ENCODE measurements around the gene EPG5.

The EPG5 gene

GRCh38 chr18:45916302-45916701 is 50.8 kb downstream of the EPG5 start:
- H3K9me3 Mint-ChIP-seq: no peaks in the 10 kb centered on the region
- H3K27ac Mint-ChIP-seq: no peak overlapping the region
- no peak overlapping the region for H3K4me3 Mint-ChIP-seq
- no peaks in the 10 kb centered on the region for H3K27me3 Mint-ChIP-seq (ENCODE audit: low read depth)
- peaks cover 37% of the 10 kb centered on the region for H3K36me3 Mint-ChIP-seq (ENCODE audit: low read depth)
- no peaks in the 10 kb centered on the region for H3K4me1 Mint-ChIP-seq (ENCODE audit: low read depth)

GRCh38 chr18:45913276-45913675 is 53.9 kb downstream of the EPG5 start:
- Mint-ChIP-seq H3K4me1 (ENCODE audit: low read depth) (peaks cover 1% of the 10 kb centered on the region), H3K4me3 (no peak overlapping the region), H3K27me3 (ENCODE audit: low read depth) (no peaks in the 10 kb centered on the region), H3K36me3 (ENCODE audit: low read depth) (peaks cover 30% of the 10 kb centered on the region), H3K9me3 (no peaks in the 10 kb centered on the region), H3K27ac (no peak overlapping the region)

GRCh38 chr18:45910405-45911023 is 56.6 kb downstream of the EPG5 start:
- H3K27ac Mint-ChIP-seq: no peak overlapping the region
- no peak overlapping the region for H3K4me3 Mint-ChIP-seq
- peaks cover 1% of the 10 kb centered on the region for H3K4me1 Mint-ChIP-seq (ENCODE audit: low read depth)
- H3K9me3 Mint-ChIP-seq: no peaks in the 10 kb centered on the region
- no peaks in the 10 kb centered on the region for H3K27me3 Mint-ChIP-seq (ENCODE audit: low read depth)
- peaks cover 35% of the 10 kb centered on the region for H3K36me3 Mint-ChIP-seq (ENCODE audit: low read depth)

GRCh38 chr18:45901654-45902210 is 65.4 kb downstream of the EPG5 start:
- Mint-ChIP-seq H3K27ac (no peak overlapping the region), H3K36me3 (ENCODE audit: low read depth) (peaks cover 37% of the 10 kb centered on the region), H3K9me3 (no peaks in the 10 kb centered on the region), H3K4me1 (ENCODE audit: low read depth) (no peaks in the 10 kb centered on the region), H3K4me3 (no peak overlapping the region), H3K27me3 (ENCODE audit: low read depth) (no peaks in the 10 kb centered on the region)

- no peaks in the 10 kb centered on the region for H3K9me3 Mint-ChIP-seq
- no peaks in the 10 kb centered on the region for H3K4me1 Mint-ChIP-seq (ENCODE audit: low read depth)
- no peaks in the 10 kb centered on the region for H3K27me3 Mint-ChIP-seq (ENCODE audit: low read depth)
- H3K27ac Mint-ChIP-seq: no peak overlapping the region
- peaks cover 39% of the 10 kb centered on the region for H3K36me3 Mint-ChIP-seq (ENCODE audit: low read depth)
- H3K4me3 Mint-ChIP-seq: no peak overlapping the region
Measured at GRCh38 chr18:45900623-45901022, 66.5 kb downstream of the EPG5 start.

GRCh38 chr18:45896991-45897390 is 70.1 kb downstream of the EPG5 start:
- Mint-ChIP-seq H3K4me1 (ENCODE audit: low read depth) (no peaks in the 10 kb centered on the region), H3K9me3 (no peaks in the 10 kb centered on the region), H3K27me3 (ENCODE audit: low read depth) (no peaks in the 10 kb centered on the region), H3K4me3 (no peak overlapping the region), H3K27ac (no peak overlapping the region), H3K36me3 (ENCODE audit: low read depth) (peaks cover 37% of the 10 kb centered on the region)

GRCh38 chr18:45896452-45896851 is 70.7 kb downstream of the EPG5 start:
- H3K27ac Mint-ChIP-seq: no peak overlapping the region
- no peaks in the 10 kb centered on the region for H3K4me1 Mint-ChIP-seq (ENCODE audit: low read depth)
- no peaks in the 10 kb centered on the region for H3K27me3 Mint-ChIP-seq (ENCODE audit: low read depth)
- H3K36me3 Mint-ChIP-seq (ENCODE audit: low read depth): peaks cover 35% of the 10 kb centered on the region
- H3K9me3 Mint-ChIP-seq: no peaks in the 10 kb centered on the region
- no peak overlapping the region for H3K4me3 Mint-ChIP-seq

GRCh38 chr18:45895339-45895738 is 71.8 kb downstream of the EPG5 start:
- no peaks in the 10 kb centered on the region for H3K4me1 Mint-ChIP-seq (ENCODE audit: low read depth)
- no peaks in the 10 kb centered on the region for H3K27me3 Mint-ChIP-seq (ENCODE audit: low read depth)
- no peaks in the 10 kb centered on the region for H3K9me3 Mint-ChIP-seq
- no peak overlapping the region for H3K27ac Mint-ChIP-seq
- H3K36me3 Mint-ChIP-seq (ENCODE audit: low read depth): peaks cover 28% of the 10 kb centered on the region
- H3K4me3 Mint-ChIP-seq: no peak overlapping the region

- Mint-ChIP-seq H3K4me3 (no peak overlapping the region), H3K9me3 (no peaks in the 10 kb centered on the region), H3K27ac (no peak overlapping the region), H3K36me3 (ENCODE audit: low read depth) (peaks cover 31% of the 10 kb centered on the region), H3K27me3 (ENCODE audit: low read depth) (no peaks in the 10 kb centered on the region), H3K4me1 (ENCODE audit: low read depth) (no peaks in the 10 kb centered on the region)
Measured at GRCh38 chr18:45894818-45895217, 72.3 kb downstream of the EPG5 start.

- Mint-ChIP-seq H3K4me1 (ENCODE audit: low read depth) (no peaks in the 10 kb centered on the region), H3K27me3 (ENCODE audit: low read depth) (no peaks in the 10 kb centered on the region), H3K4me3 (no peak overlapping the region), H3K36me3 (ENCODE audit: low read depth) (peaks cover 22% of the 10 kb centered on the region), H3K27ac (no peak overlapping the region), H3K9me3 (no peaks in the 10 kb centered on the region)
Measured at GRCh38 chr18:45891806-45892205, 75.3 kb downstream of the EPG5 start.

GRCh38 chr18:45890606-45891005 is 76.5 kb downstream of the EPG5 start:
- H3K9me3 Mint-ChIP-seq: no peaks in the 10 kb centered on the region
- H3K4me1 Mint-ChIP-seq (ENCODE audit: low read depth): no peaks in the 10 kb centered on the region
- H3K27me3 Mint-ChIP-seq (ENCODE audit: low read depth): no peaks in the 10 kb centered on the region
- H3K27ac Mint-ChIP-seq: no peak overlapping the region
- H3K36me3 Mint-ChIP-seq (ENCODE audit: low read depth): peaks cover 18% of the 10 kb centered on the region
- H3K4me3 Mint-ChIP-seq: no peak overlapping the region

- Mint-ChIP-seq H3K27me3 (ENCODE audit: low read depth) (no peaks in the 10 kb centered on the region), H3K27ac (no peak overlapping the region), H3K4me1 (ENCODE audit: low read depth) (no peaks in the 10 kb centered on the region), H3K36me3 (ENCODE audit: low read depth) (peaks cover 14% of the 10 kb centered on the region), H3K4me3 (no peak overlapping the region), H3K9me3 (no peaks in the 10 kb centered on the region)
Measured at GRCh38 chr18:45889419-45890064, 77.6 kb downstream of the EPG5 start.

GRCh38 chr18:45887585-45887984 is 79.5 kb downstream of the EPG5 start:
- Mint-ChIP-seq H3K27me3 (ENCODE audit: low read depth) (no peaks in the 10 kb centered on the region), H3K4me3 (no peak overlapping the region), H3K36me3 (ENCODE audit: low read depth) (peaks cover 20% of the 10 kb centered on the region), H3K4me1 (ENCODE audit: low read depth) (no peaks in the 10 kb centered on the region), H3K27ac (no peak overlapping the region), H3K9me3 (no peaks in the 10 kb centered on the region)

- Mint-ChIP-seq H3K27me3 (ENCODE audit: low read depth) (no peaks in the 10 kb centered on the region), H3K27ac (no peak overlapping the region), H3K9me3 (no peaks in the 10 kb centered on the region), H3K4me1 (ENCODE audit: low read depth) (peaks cover 6% of the 10 kb centered on the region), H3K4me3 (no peak overlapping the region), H3K36me3 (ENCODE audit: low read depth) (peaks cover 35% of the 10 kb centered on the region)
Measured at GRCh38 chr18:45880876-45881558, 86.1 kb downstream of the EPG5 start.

All from T-helper 1 cell treated with Interleukin-12 subunit alpha and Interleukin-12 subunit beta and Interleukin-4 antibody, amounts not matched to agents 30 μg/mL and 1 μg/mL, for 36 hours (primary cell).